ENCODE measurements around the gene AP2B1. TPM values are rescaled to one million over a fixed set of nuclear protein-coding genes. Genes with fewer than 3 reads are reported as not detected.
A peak's percentile ranks its signal among the peaks of the same experiment; 100 is the strongest.
"Not testable (repeated sequence)": the region's sequence is repeated elsewhere in the genome, so short reads cannot be mapped to it uniquely, and the experiment has no call there.

The AP2B1 gene
- total and polyA plus RNA-seq, 4 experiments from 2014 or later: 54.1 to 165 (median 118) TPM

DNA sequence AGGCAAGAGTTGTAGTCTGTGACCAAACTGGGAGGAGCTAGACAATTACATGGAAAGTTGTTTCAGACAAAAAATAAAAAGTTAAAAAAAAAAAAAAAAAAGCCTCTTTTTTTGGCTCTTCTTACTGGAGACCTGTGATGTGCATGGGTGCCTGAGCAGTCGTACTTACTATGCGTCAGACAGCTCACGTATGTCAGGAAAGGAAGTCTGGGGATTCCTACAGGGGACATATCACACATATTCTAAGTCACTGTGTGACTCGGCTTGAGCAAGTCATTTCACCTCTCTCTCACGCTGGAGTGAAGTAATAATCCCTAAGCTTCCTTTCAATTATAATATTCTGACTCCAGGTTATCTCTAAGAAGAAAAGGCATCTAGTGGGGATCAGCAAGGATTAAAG, 32.5 kb upstream of the AP2B1 start:
- Histone ChIP-seq H3K4me1 (ENCODE audit: insufficient read depth, low read length) (no peaks in the 10 kb centered on the region), H3K27ac (ENCODE audit: low read depth, low read length) (no peak overlapping the region), H3K27me3 (ENCODE audit: insufficient read depth, low read length) (no peaks in the 10 kb centered on the region), H3K9me3 (ENCODE audit: control insufficient read depth in 1 of 2, low read length in 2 of 2) (no peaks in the 10 kb centered on the region), H3K36me3 (ENCODE audit: insufficient read depth, low read length) (no peaks in the 10 kb centered on the region), H3K4me3 (ENCODE audit: low read length in 2 of 2) (no peak overlapping the region)
- Mint-ChIP-seq H3K27ac (no peak overlapping the region), H3K36me3 (peaks cover 2 to 4% of the 10 kb centered on the region in 2 donors), H3K9me3 (no peaks in the 10 kb centered on the region), H3K4me3 (no peak overlapping the region), H3K27me3 (peaks cover 0 to 10% of the 10 kb centered on the region in 2 donors), H3K4me1 (no peaks in the 10 kb centered on the region)
- no peak for DNase-seq
- intact Hi-C loops (cut with micrococcal nuclease): no loop called here
- CTCF ChIA-PET (ENCODE audit: partially characterized antibody): interaction anchor here (1.2 to 1.3 kb wide), 3 partner anchors 14 to 57 kb away, joined by 3 read pairs; partner anchors contain the start of gene PEX12
- POLR2A ChIA-PET (ENCODE audit: partially characterized antibody): interaction anchor here (1.4 kb wide), 1 partner anchor 15 kb away, joined by 4 read pairs; no protein-coding TSS in a partner anchor

DNA sequence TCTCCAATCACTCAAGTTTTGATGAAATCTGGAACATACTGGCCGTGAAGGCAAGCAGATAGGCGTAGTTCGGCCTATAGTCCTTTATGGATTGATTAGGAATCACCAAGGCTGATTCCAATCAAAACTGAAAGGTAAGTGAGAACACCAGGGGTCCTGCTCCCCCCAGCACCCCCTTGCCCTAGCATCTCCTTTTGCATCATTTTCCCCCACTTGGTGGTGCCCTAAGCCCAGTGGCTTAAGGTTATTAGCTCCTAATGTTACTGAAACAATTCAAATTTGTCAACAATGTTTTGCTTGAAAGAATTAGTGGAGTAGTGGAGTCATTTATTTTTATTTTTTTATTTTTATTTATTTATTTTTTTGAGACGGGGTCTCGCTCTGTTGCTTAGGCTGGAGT, 31.4 kb upstream of the AP2B1 start:
- ChIA-PET CTCF (ENCODE audit: partially characterized antibody) (interaction anchor here (1.2 kb wide), 1 partner anchor 13 kb away, joined by 3 read pairs; no protein-coding TSS in a partner anchor), POLR2A (ENCODE audit: partially characterized antibody) (interaction anchor here (1.0 to 1.3 kb wide), 2 partner anchors 14 to 31 kb away, joined by 3 read pairs; partner anchors contain the start of gene AP2B1)
- Mint-ChIP-seq H3K4me3 (no peak overlapping the region), H3K4me1 (no peaks in the 10 kb centered on the region), H3K27me3 (peaks cover 1 to 16% of the 10 kb centered on the region in 2 donors), H3K36me3 (peaks cover 0 to 2% of the 10 kb centered on the region in 2 donors), H3K9me3 (no peaks in the 10 kb centered on the region), H3K27ac (no peak overlapping the region)
- intact Hi-C loops (cut with micrococcal nuclease): no loop called here
- H3K36me3 ChIP-seq (ENCODE audit: insufficient read depth, low read length): no peaks in the 10 kb centered on the region
- no peaks in the 10 kb centered on the region for H3K9me3 ChIP-seq (ENCODE audit: control insufficient read depth in 1 of 2, low read length in 2 of 2)
- H3K4me1 ChIP-seq (ENCODE audit: insufficient read depth, low read length): no peaks in the 10 kb centered on the region
- H3K27me3 ChIP-seq (ENCODE audit: insufficient read depth, low read length): no peaks in the 10 kb centered on the region
- no peak overlapping the region for H3K27ac ChIP-seq (ENCODE audit: low read depth, low read length)
- H3K4me3 ChIP-seq (ENCODE audit: low read length in 2 of 2): no peak overlapping the region
- no peak for DNase-seq

DNA sequence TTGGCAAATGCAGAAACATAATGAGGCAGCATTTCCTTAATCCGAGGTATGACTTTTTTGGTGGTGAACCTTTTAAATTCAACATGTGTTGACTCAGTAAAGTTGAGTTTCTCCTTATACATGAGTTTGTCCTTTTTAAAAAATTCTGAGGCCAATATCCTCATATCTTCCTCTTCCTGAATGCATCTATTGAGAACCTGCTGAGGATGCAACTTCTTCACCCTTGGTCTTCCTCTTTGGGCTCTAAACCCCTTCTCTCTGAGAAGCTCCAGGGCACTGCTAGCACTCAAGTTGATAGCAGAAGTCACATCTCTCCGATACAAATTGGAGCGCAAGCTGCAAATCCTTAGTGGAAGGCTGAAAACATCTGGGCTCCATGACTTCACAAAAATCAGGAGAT, 29.8 kb upstream of the AP2B1 start:
- Mint-ChIP-seq H3K4me3 (no peak overlapping the region), H3K27ac (no peak overlapping the region), H3K27me3 (peaks cover 1 to 18% of the 10 kb centered on the region in 2 donors), H3K4me1 (no peaks in the 10 kb centered on the region), H3K9me3 (no peaks in the 10 kb centered on the region), H3K36me3 (no peaks in the 10 kb centered on the region)
- ChIA-PET POLR2A (ENCODE audit: partially characterized antibody) (no interaction called here), CTCF (ENCODE audit: partially characterized antibody) (no interaction called here)
- H3K9me3 ChIP-seq (ENCODE audit: control insufficient read depth in 1 of 2, low read length in 2 of 2): no peaks in the 10 kb centered on the region
- H3K36me3 ChIP-seq (ENCODE audit: insufficient read depth, low read length): no peaks in the 10 kb centered on the region
- H3K27me3 ChIP-seq (ENCODE audit: insufficient read depth, low read length): no peaks in the 10 kb centered on the region
- no peak overlapping the region for H3K27ac ChIP-seq (ENCODE audit: low read depth, low read length)
- no peak for DNase-seq
- H3K4me3 ChIP-seq (ENCODE audit: low read length in 2 of 2): no peak overlapping the region
- no peaks in the 10 kb centered on the region for H3K4me1 ChIP-seq (ENCODE audit: insufficient read depth, low read length)
- intact Hi-C loops (cut with micrococcal nuclease): no loop called here

DNA sequence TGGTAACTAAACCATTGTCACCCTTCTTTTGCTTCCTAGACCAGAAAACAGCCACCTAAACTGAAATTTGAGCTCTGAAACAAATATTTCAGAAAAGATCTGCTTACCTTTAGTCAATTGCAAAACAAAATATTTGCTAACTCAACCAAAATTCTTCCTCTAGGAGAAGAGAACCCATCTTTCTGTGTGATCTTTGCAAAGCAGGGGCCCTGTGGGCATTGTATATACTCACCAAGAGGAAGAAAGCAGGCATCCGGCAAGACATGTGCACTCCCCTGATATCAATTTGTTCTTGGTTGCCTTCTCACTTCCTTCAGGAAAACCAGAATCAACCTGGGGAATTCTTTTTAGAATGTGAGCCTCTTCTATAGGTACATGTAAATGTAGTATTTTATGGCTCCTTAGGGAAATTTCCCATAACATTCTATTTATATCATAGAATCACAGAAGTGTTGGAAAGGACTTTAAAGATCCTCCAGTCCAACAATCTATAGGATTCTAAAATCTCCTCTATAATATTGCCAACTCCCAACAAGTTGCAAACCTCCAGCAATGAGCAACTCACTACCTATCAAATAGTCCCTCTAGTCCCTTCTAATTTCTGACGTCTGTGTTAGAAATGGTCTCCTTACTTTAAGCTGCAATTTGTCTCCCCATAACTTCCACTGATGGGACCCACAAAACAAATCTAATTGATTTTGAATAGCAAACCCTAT, 27.5 kb upstream of the AP2B1 start:
- H3K27ac Mint-ChIP-seq: no peak overlapping the region

DNA sequence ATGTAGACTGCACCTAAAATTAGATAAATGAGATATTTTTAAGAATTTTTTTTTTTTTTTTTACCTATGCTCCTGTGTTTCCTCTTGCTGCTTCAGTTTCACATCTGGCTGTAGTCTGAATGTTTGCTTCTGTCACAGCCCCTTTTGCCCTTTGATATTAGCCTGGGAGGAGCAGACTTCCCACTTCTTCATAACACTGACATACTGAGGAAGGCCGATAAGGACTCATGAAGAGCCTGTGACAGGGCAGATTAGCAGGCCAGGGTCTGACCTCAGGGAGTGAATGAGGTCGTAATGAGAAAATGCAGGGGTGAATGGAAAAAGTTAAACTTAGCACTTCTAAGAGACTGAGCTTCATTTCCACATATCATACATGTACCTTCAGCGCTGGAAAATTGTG, 26.4 kb upstream of the AP2B1 start, which contains the start of gene SLFN14:
Gene SLFN14, minus strand, starts transcription at position 117 of the 400 bp plus-strand sequence. CDS start 2,757 bp downstream, outside the sequence.
- ChIA-PET POLR2A (ENCODE audit: partially characterized antibody) (interaction anchor here (1.2 kb wide), 1 partner anchor 11 kb away, joined by 3 read pairs; no protein-coding TSS in a partner anchor), CTCF (ENCODE audit: partially characterized antibody) (no interaction called here)
- H3K4me1 Mint-ChIP-seq: no peaks in the 10 kb centered on the region

More for the DNA sequence above, 27.5 kb upstream of the AP2B1 start:
- CTCF ChIA-PET (ENCODE audit: partially characterized antibody): interaction anchor here (0.6 to 1.1 kb wide), 3 partner anchors 12 to 401 kb away, joined by 3 read pairs; no protein-coding TSS in a partner anchor
- peaks cover 1 to 18% of the 10 kb centered on the region in 2 donors for H3K27me3 Mint-ChIP-seq
- intact Hi-C loops (cut with micrococcal nuclease): no loop called here
- Histone ChIP-seq H3K36me3 (ENCODE audit: insufficient read depth, low read length) (no peaks in the 10 kb centered on the region), H3K27ac (ENCODE audit: low read depth, low read length) (no peak overlapping the region), H3K4me3 (ENCODE audit: low read length in 2 of 2) (no peak overlapping the region), H3K27me3 (ENCODE audit: insufficient read depth, low read length) (no peaks in the 10 kb centered on the region), H3K9me3 (ENCODE audit: control insufficient read depth in 1 of 2, low read length in 2 of 2) (no peaks in the 10 kb centered on the region), H3K4me1 (ENCODE audit: insufficient read depth, low read length) (no peaks in the 10 kb centered on the region)
- no peak overlapping the region for H3K4me3 Mint-ChIP-seq
- no peaks in the 10 kb centered on the region for H3K4me1 Mint-ChIP-seq
- POLR2A ChIA-PET (ENCODE audit: partially characterized antibody): interaction anchor here (1.2 kb wide), 1 partner anchor 12 kb away, joined by 3 read pairs; no protein-coding TSS in a partner anchor
- DNase-seq: no peak
- H3K9me3 Mint-ChIP-seq: no peaks in the 10 kb centered on the region
- no peaks in the 10 kb centered on the region for H3K36me3 Mint-ChIP-seq

DNA sequence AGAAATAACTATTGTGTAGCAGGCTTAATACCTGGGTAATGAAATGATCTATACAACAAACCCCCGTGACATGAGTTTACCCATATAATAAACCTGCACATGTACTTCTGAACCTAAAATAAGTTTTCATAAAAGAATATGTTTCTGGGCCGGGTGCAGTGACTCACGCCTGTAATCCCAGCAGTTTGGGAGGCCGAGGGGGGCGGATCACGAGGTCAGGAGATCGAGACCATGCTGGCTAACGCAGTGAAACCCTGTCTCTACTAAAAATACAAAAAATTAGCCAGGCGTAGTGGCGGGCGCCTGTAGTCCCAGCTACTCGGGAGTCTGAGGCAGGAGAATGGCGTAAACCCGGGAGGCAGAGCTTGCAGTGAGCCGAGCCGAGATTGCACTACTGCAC, 23.9 kb upstream of the AP2B1 start:
- intact Hi-C loops (cut with micrococcal nuclease); H3K27ac Mint-ChIP-seq; H3K9me3 Mint-ChIP-seq; H3K9me3 ChIP-seq (ENCODE audit: control insufficient read depth in 1 of 2, low read length in 2 of 2); H3K27ac ChIP-seq (ENCODE audit: low read depth, low read length); H3K36me3 ChIP-seq (ENCODE audit: insufficient read depth, low read length); DNase-seq; H3K27me3 ChIP-seq (ENCODE audit: insufficient read depth, low read length); H3K4me1 ChIP-seq (ENCODE audit: insufficient read depth, low read length); H3K4me3 ChIP-seq (ENCODE audit: low read length in 2 of 2); H3K36me3 Mint-ChIP-seq: not testable (repeated sequence)
- peaks cover 6 to 15% (median 9%) of the 10 kb centered on the region in 4 donors for H3K4me1 Mint-ChIP-seq
- peak overlapping the region in 1 of 8 donors; percentile 4 for H3K4me3 Mint-ChIP-seq
- H3K27me3 Mint-ChIP-seq: peaks cover 1 to 20% of the 10 kb centered on the region in 2 donors
- CTCF ChIA-PET (ENCODE audit: partially characterized antibody): interaction anchor here (1.1 to 1.2 kb wide), 2 partner anchors 10 to 24 kb away, joined by 3 read pairs; no protein-coding TSS in a partner anchor
- POLR2A ChIA-PET (ENCODE audit: partially characterized antibody): interaction anchor here (1.2 kb wide), 2 partner anchors 16 to 168 kb away, joined by 3 read pairs; no protein-coding TSS in a partner anchor

More for the DNA sequence above, 26.4 kb upstream of the AP2B1 start, which contains the start of gene SLFN14:
- no peaks in the 10 kb centered on the region for H3K9me3 ChIP-seq (ENCODE audit: control insufficient read depth in 1 of 2, low read length in 2 of 2)
- no peak for DNase-seq
- H3K27ac ChIP-seq (ENCODE audit: low read depth, low read length): no peak within 1 kb of the TSS
- H3K36me3 Mint-ChIP-seq: no peaks in the 10 kb centered on the region
- H3K27me3 ChIP-seq (ENCODE audit: insufficient read depth, low read length): no peaks in the 10 kb centered on the region
- no peak within 1 kb of the TSS for H3K27ac Mint-ChIP-seq
- no peaks in the 10 kb centered on the region for H3K4me1 ChIP-seq (ENCODE audit: insufficient read depth, low read length)
- H3K27me3 Mint-ChIP-seq: peaks cover 1 to 18% of the 10 kb centered on the region in 2 donors
- H3K36me3 ChIP-seq (ENCODE audit: insufficient read depth, low read length): no peaks in the 10 kb centered on the region
- intact Hi-C loops (cut with micrococcal nuclease): no loop called here
- no peak within 1 kb of the TSS for H3K4me3 Mint-ChIP-seq
- no peak within 1 kb of the TSS for H3K4me3 ChIP-seq (ENCODE audit: low read length in 2 of 2)
- no peaks in the 10 kb centered on the region for H3K9me3 Mint-ChIP-seq

DNA sequence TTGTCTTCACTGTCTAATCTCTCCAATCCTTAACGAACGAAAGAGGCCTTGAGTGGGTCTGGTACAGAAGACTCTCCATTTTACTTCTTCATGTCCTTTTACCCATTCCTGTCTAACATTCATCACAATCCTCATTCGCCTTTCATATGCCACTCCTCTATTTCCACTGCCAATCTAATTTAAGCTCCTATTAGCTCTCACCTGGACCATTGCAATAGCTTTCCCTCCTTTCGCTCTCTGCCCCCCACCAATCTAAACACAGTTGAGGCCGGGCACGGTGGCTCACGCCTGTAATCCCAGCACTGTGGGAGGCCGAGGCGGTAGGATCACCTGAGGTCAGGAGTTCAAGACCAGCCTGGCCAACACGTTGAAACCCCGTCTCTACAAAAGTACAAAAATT, 20.2 kb upstream of the AP2B1 start:
- H3K4me3 ChIP-seq (ENCODE audit: low read length in 2 of 2): no peak overlapping the region
- H3K27ac ChIP-seq (ENCODE audit: low read depth, low read length): no peak overlapping the region
- CTCF ChIA-PET (ENCODE audit: partially characterized antibody): interaction anchor here (1.0 to 2.2 kb wide), 4 partner anchors 12 to 46 kb away, joined by 3 to 6 read pairs (median 4); partner anchors contain the start of gene PEX12
- POLR2A ChIA-PET (ENCODE audit: partially characterized antibody): interaction anchor here (0.7 to 4.7 kb wide), 6 partner anchors 11 to 394 kb away, joined by 3 to 51 read pairs (median 6); partner anchors contain the start of genes PEX12, SLFN12L and SLFN5
- peaks cover 18 to 42% (median 28%) of the 10 kb centered on the region in 4 donors for H3K4me1 Mint-ChIP-seq
- H3K9me3 Mint-ChIP-seq: no peaks in the 10 kb centered on the region
- H3K36me3 Mint-ChIP-seq: peaks cover 0 to 12% of the 10 kb centered on the region in 2 donors
- no peak for DNase-seq
- H3K4me3 Mint-ChIP-seq: peak overlapping the region; percentile 74 to 98 (median 83)
- peak overlapping the region; percentile 18 to 86 (median 84) for H3K27ac Mint-ChIP-seq
- no peaks in the 10 kb centered on the region for H3K27me3 ChIP-seq (ENCODE audit: insufficient read depth, low read length)
- intact Hi-C loops (cut with micrococcal nuclease): no loop called here
- H3K36me3 ChIP-seq (ENCODE audit: insufficient read depth, low read length): no peaks in the 10 kb centered on the region
- H3K4me1 ChIP-seq (ENCODE audit: insufficient read depth, low read length): peaks cover 24% of the 10 kb centered on the region
- no peaks in the 10 kb centered on the region for H3K9me3 ChIP-seq (ENCODE audit: control insufficient read depth in 1 of 2, low read length in 2 of 2)
- peaks cover 0 to 2% of the 10 kb centered on the region in 2 donors for H3K27me3 Mint-ChIP-seq

All from CD4-positive, alpha-beta memory T cell (primary cell).